HG03460 (cell line): ENCODE measurements around the gene TNFRSF6B.
A peak's percentile ranks its signal among the peaks of the same experiment; 100 is the strongest.
"Not testable (repeated sequence)": the region's sequence is repeated elsewhere in the genome, so short reads cannot be mapped to it uniquely, and the experiment has no call there.

ENCODE experiments used
- ATAC-seq: cut with Tn5 transposase; IDR thresholded peaks from one replicate; pipeline ENCODE4 v1.9.1; 2021; ENCODE audit not compliant: unreplicated experiment

TNFRSF6B gene

DNA sequence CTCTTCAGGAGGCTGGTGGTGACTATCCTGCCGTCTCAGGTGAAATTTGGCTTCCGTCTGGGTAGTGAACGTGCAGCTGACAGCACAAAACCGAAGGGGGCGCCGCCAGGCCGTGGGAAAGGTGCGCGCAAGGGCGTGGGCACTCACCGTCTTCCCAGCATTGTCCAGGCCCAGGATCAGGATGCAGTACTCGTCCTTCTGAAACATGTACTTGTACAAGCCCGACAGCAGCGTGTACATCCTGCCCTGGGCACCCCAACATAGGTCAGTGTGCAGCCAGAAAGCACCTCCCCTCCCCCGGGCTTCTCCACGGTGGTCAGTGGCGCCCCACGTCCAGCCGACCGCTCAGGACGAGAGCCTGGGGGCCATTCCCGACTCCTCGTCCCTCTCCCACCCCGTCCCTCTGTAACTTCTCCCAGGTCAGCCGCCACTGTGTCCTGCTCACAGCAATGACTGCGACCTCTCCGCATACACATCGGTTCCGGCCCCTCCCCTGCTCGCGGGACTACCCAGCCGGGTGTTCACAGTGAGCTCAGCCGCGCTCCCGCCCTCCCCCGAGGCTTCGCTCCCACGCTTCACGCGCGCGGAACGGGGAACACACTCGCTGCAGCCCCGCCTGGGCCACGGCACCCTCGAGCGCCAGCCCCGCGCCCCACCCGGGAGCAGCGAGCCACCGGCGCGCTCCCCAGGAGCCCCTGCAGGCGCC lies 10.6 kb downstream of the TNFRSF6B start:
- peak; percentile 34 for ATAC-seq

DNA sequence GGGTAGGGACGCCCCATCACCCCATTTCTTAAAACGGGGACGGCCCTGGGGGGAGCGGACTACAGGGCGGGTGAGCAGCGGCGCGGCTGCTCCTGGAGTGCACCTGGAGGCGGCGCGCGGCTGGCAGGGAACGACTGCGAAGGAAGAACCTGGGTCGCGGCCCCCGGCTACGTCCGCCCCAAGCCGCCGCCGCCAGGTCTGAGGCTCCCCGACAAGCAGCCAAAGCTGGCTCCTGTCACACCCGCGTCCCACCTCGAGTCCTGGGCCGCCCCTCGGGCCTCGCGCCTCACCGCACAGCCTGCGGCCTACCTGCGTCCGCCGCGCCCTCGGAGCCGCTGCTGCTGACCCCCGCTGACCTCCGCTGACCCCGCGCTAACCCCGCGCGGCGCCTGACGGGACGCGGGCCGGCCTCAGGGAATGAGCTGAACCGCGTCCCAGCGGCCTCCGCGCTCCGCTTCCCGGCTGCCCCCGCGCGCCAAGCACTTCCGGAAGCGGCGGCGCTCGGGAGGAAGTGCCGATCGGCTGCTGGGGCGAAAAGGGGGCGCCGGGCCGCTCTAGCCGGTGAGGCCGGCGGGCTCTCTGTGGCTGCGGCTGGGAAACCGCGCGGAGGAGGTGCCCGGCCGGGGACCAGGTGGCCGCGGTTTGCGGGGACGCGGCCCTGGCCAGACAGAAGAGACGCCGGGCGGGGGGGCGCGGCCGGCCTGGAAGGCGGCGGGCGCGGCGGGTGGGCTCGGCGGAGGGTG lies 11.3 kb downstream of the TNFRSF6B start, which contains the start of the genes ARFRP1 and ZGPAT:
Gene ARFRP1, minus strand, starts transcription at position 419 of the 743 bp plus-strand sequence. CDS start 885 bp downstream, outside the sequence.
Gene ZGPAT, plus strand, starts transcription at position 482 of the 743 bp plus-strand sequence. CDS start 542 bp downstream, outside the sequence.
- ATAC-seq: peak; percentile 69

DNA sequence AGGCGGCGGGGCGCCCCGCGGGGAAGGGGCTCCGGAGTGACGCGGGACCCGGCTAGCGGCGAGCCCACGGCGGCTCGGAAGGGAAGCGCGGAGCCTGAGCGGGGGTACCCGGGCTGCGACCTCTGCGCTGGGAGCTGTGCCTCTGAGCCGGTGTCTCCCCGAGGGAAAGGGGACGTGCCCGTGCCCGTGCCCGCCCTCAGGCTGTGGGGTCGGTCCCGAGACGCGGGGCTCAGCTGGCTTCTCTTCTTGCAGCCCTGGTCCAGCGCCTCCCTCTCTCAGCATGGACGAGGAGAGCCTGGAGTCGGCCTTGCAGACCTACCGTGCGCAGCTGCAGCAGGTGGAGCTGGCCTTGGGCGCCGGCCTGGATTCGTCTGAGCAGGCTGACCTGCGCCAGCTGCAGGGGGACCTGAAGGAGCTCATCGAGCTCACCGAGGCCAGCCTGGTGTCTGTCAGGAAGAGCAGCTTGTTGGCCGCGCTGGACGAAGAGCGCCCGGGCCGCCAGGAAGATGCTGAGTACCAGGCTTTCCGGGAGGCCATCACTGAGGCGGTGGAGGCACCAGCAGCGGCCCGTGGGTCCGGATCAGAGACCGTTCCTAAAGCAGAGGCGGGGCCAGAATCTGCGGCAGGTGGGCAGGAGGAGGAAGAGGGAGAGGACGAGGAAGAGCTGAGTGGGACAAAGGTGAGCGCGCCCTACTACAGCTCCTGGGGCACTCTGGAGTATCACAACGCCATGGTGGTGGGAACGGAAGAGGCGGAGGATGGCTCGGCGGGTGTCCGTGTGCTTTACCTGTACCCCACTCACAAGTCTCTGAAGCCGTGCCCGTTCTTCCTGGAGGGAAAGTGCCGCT lies 12.1 kb downstream of the TNFRSF6B start:
- peak; percentile 15 for ATAC-seq

DNA sequence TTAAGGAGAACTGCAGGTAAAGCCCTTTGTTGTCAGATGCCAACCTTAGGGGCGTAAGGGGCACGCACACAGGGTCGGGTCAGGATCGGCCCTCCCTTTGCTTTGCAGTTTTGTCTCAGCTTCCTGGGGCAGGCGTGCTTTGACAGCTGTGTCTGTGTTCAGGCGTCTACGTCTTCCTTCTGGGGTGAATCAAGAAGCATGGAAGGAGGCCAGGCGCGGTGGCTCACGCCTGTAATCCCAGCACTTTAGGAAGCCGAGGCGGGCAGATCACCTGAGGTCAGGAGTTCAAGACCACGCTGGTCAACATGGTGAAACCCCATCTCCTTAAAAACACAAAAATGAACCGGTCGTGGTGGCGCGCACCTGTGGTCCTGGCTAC lies 12.7 kb downstream of the TNFRSF6B start:
- ATAC-seq: no peak

DNA sequence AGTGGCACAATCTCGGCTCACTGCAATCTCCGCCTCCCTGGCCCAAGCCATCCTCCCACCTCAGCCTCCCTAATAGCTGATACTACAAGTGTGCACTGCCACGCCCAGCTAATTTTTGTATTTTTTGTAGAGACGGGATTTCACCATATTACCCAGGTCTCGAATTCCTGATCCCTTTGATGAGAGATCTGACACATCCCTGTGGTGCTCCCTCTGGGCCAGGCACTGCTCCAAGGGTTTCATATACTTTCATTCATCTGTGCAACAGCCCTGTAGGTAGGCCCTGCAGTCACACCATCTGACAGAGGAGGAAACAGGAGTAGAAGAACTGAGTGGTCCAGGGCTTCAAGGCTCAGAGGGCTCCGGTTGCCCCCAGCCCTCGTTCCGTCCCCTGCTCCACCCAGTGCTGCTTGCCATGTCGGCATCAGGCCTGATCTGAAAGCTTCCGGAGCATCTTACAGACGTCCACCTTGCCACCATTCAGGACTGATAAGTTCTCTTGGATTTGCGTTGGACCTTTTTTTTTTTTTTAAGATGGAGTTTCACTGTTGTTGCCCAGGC lies 14.7 kb downstream of the TNFRSF6B start:
- no peak for ATAC-seq

DNA sequence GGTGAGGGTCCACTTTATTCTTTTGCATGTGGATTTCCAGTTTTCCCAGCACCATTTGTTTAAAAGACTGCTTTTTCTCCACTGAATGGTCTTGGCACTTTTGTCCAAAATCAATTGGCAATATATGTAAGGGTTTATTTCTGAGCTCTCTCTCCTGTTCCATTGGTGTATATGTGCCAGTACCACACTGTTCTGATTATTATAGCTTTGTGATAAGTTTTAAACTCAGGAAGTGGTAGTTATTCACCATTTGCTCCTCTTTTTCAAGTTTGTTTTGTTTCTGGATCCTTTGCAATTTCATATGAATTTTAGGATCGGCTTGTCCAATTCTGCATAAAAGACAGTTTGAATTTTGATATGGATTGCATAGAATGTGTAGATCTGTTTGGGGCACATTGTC lies 15.7 kb downstream of the TNFRSF6B start:
- no peak for ATAC-seq

DNA sequence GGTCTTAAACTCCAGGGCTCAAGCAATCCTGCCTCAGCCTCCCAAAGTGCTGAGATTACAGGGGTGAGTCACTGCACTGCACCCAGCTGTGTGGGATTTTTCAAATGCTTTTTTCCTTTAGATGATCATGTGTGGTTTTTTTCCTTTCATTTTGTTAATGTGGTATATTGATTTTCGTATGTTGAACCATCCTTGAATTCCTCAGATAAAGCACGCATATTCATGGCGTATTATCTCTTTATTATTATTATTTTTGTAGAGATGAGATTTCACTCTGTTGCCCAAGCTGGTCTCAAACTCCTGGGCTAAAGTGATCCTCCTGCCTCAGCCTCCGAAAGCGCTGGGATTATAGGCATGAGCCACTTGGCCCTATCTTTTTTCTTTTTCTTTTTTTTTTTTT lies 18.4 kb downstream of the TNFRSF6B start:
- no peak for ATAC-seq

DNA sequence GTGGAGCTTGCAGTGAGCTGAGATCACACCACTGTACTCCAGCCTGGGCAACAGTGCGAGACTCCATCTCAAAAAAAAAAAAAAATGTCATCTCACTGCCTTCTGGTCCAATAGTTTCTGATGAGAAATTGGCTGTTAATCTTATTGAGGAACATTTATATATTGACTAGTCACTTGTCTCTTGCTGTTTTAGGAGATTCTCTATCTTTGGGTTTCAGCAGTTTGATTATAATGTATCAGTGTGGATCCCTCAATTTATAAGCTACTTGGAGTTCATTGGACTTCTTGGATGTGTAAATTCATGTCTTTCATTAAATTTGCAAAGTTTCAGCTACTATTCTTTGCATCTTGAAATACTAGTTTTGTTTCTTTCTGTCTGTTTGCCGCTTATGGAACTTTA lies 22.5 kb downstream of the TNFRSF6B start:
- no peak for ATAC-seq

DNA sequence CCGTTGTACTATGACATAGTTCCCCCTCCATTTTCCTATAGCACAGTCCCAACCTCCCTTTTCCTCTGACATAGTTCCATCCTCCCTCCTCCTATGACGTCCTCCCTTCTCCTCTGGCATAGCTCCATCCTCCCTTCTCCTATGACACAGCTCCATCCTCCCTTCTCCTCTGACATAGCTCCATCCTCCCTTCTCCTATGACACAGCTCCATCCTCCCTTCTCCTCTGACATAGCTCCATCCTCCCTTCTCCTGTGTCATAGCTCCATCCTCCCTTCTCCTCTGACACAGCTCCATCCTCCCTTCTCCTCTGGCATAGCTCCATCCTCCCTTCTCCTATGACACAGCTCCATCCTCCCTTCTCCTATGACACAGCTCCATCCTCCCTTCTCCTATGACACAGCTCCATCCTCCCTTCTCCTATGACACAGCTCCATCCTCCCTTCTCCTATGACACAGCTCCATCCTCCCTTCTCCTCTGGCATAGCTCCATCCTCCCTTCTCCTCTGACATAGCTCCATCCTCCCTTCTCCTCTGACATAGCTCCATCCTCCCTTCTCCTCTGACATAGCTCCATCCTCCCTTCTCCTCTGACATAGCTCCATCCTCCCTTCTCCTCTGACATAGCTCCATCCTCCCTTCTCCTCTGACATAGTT lies 26.6 kb downstream of the TNFRSF6B start:
- not testable (repeated sequence) for ATAC-seq

DNA sequence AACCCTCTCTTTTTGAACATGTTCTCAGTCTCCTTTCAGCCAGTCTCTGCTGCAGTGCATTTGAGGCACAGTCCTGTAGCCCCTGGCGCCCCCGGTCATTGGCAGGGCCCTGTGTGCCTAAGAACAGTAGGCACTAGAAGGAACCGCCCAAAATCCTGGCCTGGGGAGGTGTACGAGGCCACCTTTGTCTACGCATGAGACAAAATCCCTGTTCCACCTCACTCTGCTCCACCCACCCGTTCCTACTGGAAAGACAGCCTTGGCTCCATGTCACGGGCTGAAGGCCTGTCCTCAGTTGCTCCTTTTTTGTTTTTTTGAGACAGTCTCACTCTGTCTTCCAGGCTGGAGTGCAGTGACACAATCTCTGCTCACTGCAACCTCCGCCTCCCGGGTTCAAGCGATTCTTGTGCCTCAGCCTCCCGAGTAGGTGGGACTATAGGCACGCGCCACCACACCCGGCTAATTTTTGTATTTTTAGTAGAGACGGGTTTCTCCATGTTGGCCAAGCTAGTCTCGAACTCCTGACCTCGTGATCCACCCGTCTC lies 33.8 kb downstream of the TNFRSF6B start:
- not testable (repeated sequence) for ATAC-seq

DNA sequence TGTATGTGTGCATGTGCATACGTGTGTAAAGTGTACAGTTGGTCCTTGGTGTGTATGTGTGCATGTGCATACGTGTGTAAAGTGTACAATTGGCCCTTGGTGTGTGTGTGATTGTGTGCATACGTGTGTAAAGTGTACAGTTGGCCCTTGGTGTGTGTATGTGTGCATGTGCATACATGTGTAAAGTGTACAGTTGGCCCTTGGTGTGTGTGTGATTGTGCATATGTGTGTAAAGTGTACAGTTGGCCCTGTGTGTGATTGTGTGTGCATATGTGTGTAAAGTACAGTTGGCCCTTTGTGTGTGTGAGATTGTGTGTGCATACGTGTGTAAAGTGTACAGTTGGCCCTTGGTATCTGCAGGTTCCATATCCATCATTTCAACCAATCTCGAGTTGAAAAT lies 35.0 kb downstream of the TNFRSF6B start:
- no peak for ATAC-seq

DNA sequence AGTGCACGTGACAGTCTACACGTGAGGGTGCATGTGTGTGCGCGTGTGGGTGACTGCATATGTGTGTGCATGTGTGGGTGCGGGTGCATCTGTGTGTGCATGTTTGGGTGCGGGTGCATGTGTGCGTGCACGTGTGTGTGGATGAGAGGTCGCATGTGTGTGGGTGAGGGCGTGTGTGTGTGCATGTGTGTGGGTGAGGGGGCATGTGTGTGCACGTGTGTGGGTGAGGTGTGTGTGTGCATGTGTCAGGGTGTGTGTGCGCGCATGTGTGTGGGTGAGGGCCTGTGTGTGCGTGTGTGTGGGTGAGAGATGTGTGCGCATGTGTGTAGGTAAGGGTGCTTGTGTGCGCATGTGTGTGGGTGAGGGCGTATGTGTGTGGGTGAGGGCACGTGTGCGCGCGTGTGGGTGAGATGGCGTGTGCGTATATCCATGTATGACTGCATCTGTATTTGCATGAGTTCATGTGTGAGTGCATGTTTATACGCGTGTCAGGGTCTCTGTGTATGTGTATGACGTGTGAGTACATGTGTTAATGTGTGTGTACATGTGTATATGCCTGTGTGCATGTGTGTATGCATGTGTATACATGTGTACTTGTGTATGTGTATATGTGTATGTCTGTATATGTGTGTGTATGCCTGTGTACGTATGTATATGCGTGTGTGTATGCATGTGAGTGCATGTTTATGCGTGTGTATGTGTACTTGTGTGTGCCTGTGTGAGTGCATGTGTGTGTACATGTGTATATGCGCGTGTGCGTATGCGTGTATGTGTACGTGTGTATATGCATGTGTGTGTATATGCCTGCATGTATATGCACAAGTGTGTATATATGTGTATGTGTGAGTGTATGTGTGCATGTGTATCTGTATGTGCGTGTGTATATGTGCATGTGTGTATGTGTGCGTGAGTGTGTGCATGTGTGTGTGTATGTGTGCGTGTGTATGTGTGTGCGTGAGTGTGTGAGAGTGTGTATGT lies 36.0 kb downstream of the TNFRSF6B start:
- no peak for ATAC-seq

DNA sequence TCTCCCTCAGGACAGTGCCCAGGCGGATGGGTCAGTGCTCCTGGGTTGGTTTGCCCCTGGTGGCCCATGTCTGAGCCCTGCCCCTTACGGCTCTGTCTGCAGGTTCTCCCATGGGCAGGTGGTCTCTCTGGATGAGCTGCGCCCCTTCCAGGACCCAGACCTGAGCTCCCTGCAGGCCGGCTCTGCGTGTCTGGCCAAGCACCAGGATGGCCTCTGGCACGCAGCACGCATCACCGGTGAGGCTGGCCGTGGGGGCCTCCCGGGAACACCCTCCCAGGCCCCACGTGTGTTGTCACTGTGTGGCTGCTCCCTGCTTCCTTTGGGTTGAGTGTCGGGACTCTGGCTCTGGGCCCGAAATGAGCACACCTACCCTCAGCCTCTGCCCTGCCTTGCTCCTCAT lies 36.7 kb downstream of the TNFRSF6B start:
- no peak for ATAC-seq

DNA sequence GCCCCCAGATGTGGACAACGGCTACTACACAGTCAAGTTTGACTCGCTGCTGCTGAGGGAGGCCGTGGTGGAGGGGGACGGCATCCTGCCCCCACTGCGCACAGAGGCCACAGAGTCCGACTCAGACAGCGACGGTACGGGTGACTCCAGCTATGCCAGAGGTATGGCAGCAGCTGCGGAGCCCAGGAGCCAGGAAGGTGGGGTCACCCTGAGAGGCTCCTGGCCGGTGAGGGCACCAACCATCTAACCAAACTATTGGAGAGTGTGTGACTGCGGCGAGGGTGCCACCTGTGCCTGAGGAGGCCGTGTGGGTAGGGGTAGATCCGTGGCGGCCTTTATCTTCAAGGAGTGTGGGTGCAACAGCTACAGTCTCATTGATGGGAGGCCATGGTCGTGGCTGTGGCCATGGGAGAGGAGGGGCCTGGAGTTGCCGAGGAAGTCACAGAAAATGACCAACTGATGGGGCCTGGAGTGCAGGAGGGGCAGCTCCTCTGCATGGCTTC lies 37.2 kb downstream of the TNFRSF6B start:
- no peak for ATAC-seq

DNA sequence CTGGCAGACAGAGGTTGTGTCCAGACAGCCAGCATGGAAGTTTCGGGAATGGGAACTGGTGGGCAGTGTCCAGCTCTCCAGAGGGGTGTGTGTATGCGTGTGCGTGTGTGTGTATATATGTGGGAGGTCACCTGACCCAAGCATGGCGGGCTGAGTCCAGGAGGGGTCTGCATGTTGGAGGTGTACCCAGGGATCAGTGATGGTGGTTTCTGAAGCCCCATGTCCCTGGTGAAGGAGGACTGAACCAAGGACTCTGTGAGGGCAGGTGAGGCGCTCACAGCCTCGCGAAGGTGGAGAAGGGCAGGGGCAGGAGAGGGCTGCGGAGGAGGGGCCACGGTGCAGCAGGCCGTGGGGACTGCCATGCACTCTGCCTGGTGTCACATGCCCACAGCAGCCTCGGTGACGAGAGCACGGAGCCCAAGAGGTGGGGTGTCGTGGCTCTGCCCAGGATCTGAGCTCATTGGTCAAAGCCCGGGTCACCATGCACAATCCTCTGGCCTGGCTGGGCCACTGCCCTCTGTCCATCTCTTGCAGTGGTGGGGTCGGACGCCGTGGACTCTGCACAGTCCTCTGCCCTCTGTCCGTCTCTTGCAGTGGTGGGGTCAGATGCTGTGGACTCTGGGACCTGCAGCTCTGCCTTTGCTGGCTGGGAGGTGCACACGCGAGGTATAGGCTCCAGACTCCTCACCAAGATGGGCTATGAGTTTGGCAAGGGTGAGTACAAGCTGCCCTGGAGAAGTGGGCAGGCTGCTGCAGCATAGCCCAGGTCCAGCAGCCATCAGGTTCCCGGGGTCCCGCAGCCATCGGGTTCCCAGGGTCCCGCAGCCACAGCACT lies 37.9 kb downstream of the TNFRSF6B start:
- no peak for ATAC-seq

DNA sequence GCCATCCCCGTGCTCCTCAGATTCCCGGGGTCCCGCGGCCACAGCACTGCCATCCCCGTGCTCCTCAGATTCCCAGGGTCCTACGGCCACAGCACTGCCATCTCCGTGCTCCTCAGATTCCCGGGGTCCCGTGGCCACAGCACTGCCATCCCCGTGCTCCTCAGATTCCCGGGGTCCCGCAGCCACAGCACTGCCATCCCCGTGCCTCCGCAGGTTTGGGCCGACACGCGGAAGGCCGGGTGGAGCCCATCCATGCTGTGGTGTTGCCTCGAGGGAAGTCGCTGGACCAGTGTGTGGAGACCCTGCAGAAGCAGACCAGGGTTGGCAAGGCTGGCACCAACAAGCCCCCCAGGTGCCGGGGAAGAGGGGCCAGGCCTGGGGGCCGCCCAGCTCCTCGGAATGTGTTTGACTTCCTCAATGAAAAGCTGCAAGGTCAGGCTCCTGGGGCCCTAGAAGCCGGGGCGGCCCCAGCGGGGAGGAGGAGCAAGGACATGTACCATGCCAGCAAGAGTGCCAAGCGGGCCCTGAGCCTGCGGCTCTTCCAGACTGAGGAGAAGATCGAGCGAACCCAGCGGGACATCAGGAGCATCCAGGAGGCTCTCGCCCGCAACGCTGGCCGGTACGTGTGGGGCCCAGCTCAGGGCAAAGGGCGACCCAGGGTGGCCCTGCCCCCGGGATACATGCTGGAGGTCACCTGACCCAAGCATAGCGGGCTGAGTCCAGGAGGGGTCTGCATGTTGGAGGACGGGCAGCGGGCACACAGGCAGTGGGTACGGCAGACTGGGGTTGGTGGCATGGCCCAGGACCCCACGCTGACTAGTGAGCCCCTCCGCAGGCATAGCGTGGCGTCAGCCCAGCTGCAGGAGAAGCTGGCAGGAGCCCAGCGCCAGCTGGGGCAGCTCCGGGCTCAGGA lies 38.8 kb downstream of the TNFRSF6B start:
- no peak for ATAC-seq
